Skin of body (tissue), 2 donors: ENCODE data around the gene RGS13. TPM values are rescaled to one million over a fixed set of nuclear protein-coding genes. Genes with fewer than 3 reads are reported as not detected.

ENCODE experiments used
- DNase-seq: peaks from one replicate; lab custom pipeline; 2025; lab: John Stamatoyannopoulos, UW
- total RNA-seq: library from RNA; depleted of rRNA; stranded (reverse); fragments of >200 nt; gene quantifications from one replicate; pipeline ENCODE4 v1.2.3, GENCODE V29; 2014

Gene RGS13
- total RNA-seq, 1 donor from 2014 or later = 0.79 TPM

DNA sequence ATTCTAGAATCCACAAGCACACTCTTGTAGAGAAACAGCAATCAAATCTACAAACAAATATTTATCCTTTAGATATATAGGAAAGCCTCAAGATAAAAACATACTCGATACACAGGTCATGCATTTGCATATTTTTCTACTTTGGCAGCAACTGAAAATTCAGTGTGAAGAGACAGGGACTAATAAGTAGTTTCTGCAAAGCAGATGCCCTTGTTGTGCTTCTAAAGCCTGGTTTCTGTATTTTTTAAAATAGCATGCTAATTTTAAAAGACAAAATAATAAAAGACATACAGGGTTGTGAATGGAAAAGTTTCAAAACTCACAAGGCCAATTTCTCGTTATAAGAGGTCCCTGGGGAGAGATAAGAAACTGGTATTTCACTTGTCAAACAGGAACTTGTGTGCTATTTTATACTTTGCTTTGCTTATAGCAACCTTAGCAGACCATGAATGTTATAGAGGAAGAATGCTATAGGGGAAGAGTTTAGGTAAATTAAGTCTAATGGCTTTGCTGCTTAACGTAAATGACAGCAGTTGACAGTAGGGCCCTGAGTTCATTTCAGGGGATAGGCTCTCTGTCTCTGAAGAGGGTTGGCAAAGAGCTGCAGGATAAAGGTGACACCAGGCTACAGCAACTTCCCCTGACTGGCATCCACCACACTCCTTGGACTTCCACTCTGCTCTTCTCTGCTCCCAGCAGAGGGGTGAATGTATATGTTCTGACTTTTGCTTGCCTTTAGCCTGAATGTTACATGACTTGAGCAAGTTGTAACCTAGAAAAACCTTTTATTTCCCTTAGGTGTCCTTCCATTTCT lies 9.4 kb upstream of the RGS13 start:
- DNase-seq = no peak

DNA sequence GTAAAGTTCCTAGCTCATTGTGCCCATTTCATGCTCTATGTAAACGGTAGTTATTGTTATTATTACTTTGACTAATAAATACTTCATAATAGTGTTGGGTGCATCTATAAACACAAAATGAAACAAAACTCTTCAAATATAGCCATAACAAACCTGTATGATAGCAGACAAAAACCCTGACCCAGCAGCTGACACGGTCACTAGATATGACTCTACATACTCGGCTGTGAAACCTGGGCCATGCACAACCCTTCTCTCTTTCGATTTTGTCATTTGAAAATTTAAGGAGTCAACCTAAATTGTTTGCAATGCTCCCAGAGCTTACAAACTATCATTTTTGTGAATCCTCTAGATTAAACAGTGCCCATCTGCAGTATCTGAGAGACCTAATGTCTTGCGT lies 8.0 kb upstream of the RGS13 start:
- DNase-seq = no peak

DNA sequence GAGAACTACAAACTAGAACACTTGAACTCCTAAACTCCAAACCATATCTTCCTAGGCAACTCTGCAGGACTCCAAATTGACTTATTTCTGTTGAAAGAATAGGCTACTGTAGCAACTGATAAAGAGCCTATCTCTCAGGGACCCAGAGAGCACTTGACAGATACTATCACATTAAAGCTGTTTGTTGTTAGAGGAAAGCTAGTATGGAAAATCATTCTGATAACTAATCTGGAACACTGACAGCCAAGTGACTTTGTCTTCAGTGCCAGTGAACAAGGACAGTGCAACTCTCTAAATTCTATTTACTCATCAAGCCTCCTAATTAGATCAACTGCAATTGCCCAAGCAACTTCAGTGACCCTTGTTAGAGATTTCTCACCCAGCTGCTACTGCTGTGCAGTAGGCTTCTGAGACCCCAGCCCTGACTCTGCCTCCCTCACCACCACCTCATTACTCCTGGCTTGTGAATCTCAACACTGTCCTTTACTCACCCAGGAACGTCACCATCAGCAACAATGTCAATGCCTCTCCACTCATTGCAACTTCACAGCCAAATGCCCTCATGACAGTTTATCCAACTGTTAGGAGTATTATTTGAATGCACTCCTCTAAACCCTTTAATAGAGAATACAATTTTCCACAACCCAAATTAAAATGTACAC lies 7.4 kb upstream of the RGS13 start:
- DNase-seq = no peak

DNA sequence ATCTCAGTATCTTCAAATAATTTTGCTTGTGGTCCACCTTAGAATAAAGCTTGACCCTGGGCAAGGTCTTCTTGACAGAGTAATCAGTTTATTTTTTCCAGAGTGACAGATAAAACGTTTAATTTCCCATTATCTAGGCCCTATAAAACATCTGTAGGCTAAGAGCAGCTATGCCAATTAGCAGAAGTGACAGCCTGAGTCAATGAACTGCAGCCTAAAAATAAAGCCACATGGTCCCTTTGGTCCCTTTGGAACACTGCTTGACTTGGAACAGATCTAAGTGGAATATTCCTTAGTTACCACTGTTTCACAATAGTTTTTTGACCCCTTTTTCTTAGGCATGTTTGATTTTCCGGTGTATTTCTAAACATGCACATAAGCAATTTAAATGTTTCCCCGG lies 6.3 kb upstream of the RGS13 start:
- DNase-seq = no peak

GRCh38 chr1:192630521-192631287 lies 5.2 kb upstream of the RGS13 start:
- DNase-seq = no peak

DNA sequence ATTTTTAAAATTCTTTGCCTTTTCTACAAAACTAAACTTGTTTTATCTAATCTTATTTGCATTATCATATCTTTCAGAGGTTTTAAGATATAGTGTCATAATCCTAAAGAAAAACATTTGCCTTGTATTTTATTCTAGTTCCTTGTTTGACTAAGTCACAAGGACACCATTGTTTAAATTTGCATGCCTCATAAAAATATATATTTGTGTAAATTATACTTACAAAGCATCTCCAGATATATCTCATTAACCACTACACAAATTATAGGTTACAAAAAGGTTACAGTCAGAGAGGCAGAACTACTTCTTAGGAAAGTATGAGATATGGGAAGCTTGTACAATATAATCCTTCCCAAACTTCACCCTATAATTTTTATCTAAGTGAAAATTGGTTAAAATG lies 4.2 kb upstream of the RGS13 start:
- DNase-seq = no peak

- no peak for DNase-seq
These were observed 3.8 kb upstream of the RGS13 start for GRCh38 chr1:192632188-192632587.

- no peak for DNase-seq
These were observed 3.1 kb upstream of the RGS13 start for GRCh38 chr1:192632641-192633532.

- DNase-seq = no peak
These were observed 2.3 kb upstream of the RGS13 start for GRCh38 chr1:192633533-192634253.

- no peak for DNase-seq
These were observed 906 bp upstream of the RGS13 start for GRCh38 chr1:192635041-192635440.

DNA sequence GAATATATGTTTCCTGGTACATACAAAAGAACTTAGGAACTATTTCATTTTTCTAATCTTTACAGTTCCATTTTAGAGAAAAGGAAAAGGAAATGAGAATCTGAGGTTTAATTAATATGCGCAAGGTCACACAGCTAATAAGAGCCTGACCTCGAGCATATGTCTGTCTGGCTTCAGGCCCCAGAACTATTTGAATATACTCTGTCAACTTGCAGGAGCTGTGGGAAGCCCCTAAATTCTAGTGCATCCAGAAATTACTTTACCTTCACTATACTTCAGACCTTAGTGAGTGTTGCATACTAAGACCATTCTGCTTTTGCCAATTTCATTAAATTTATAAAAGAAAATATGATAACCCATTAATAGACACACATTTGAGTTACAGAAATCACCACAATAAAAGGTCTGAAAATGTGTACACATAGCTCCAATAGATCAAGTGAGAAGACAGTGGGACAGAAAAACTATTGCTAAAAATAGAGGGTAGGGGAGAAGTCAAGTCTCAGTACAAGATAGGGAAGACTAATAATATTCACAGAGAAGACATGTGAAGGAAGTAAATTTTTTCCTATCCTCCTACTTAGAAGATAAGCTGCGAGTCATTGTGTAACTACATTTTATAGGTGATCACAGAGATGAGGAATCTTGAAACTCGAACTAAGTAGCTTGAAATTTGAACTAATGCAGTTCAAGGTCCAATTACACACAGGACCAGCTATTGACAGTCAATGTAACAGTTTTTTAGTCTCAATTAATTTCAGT lies 3.8 kb downstream of the RGS13 start:
- DNase-seq = no peak

DNA sequence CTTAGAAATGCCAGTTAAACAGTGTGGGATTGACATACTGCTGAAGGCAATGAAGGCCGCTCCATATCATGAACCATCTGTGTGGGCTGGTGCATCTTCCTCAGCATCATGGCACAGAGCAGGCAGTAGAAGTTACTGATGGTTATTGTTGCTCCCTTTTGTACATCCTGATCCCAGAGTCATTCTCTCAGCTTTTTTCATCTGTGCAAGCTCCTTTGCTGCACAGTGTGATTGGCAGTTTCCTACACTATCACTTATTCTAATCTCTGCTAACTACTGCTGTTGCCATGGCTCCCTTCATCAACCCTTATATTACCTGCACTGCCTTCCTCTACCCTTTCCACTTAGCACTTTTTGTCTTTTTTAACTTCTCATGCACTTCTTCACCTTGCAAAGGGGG lies 16.2 kb downstream of the RGS13 start:
- no peak for DNase-seq

DNA sequence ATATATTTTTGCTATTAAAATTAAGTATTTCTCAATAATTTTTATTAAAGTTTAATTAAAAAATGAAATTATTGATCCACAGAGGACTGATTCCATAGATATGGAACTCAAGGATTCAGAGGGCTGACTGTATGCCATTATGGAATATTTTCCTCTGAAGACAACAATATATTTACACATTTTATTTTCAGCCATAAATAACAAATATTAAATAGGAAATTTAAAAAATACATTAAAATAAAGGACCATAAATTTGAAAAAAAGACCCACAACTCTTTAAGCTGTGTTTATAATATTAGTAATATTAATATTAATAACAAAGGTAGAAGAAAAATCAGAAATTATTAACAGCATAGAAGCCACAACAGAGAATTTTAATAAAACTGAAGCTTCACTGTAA lies 18.2 kb downstream of the RGS13 start:
- DNase-seq = no peak

GRCh38 chr1:192654591-192655251 lies 18.8 kb downstream of the RGS13 start:
- DNase-seq = no peak

- DNase-seq = no peak
These were observed 21.8 kb downstream of the RGS13 start for GRCh38 chr1:192657760-192658159.

GRCh38 chr1:192658255-192658654 lies 22.3 kb downstream of the RGS13 start:
- no peak for DNase-seq

DNA sequence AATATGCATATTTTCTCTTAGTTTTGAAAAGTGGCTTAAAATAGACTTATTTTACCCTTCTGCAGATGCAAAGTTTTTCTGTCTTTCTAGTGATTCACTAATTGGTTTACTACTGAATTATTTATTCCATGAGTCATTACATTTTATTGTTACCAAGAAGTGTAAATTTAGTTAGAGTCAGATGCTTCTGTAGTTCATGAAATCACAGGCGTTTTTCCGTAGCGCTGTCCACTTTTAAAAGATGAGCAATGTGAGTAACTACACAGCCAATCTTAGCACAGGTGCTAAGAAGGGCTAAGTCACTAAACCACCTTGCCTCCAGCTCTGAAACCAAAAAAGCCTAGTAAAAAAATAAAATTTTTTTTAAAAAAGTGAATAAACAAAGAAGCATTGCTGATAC lies 24.7 kb downstream of the RGS13 start:
- DNase-seq = no peak

DNA sequence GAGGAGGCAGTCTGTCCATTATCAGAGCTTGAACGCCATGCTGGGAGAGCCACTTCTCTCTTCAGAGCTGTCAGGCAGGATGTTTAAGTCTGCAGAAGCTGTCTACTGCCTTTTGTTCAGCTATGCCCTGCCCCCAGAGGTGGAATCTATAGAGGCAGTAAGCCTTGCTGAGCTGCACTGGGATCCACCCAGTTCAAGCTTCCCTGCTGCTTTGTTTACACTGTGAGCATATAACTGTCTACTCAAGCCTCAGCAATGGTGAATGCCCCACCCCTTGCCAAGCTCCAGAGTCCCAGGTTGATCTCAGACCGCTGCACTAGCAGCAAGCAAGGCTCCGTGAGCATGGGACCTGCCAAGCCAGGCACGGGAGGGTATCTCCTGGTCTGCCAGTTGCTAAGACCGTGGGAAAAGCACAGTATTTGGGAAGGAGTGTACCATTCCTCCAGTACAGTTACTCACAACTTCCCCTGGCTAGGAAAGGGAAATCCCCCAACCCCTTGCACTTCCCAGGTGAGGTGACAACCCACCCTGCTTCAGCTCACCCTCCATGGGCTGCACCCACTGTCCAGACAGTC lies 32.5 kb downstream of the RGS13 start:
- no peak for DNase-seq

- no peak for DNase-seq
These were observed 33.2 kb downstream of the RGS13 start for GRCh38 chr1:192669174-192669573.
